Skin epidermis (tissue), 12 donors: Measurements from ENCODE around the gene PAX6.

Experiments used
- H3K27ac ChIP-seq, 21 experiments: fragments of 200-600 bp; sonication (generic) in 11 of 21; one replicate each; pipeline ENCODE4 v1.5.0; 2020; ENCODE audit warnings: mild to moderate bottlenecking in 3 of 21, inconsistent platforms in 2 of 21, moderate library complexity in 2 of 21
- H3K4me3 ChIP-seq, 7 experiments: fragments of 200-600 bp; sonication (generic) in 2 of 7; one replicate each; pipeline ENCODE4 v1.5.0; 2020; ENCODE audit warnings: inconsistent platforms in 2 of 7, mild to moderate bottlenecking in 2 of 7, moderate library complexity in 1 of 7

PAX6 gene

GRCh38 chr11:31822927-31823643 lies 12.0 kb upstream of the PAX6 start:
- Histone ChIP-seq H3K4me3 (no peak overlapping the region), H3K27ac (no peak overlapping the region)

- H3K27ac ChIP-seq, result no peak overlapping the region
- no peak overlapping the region for H3K4me3 ChIP-seq
These were observed 11.2 kb upstream of the PAX6 start for GRCh38 chr11:31822175-31822926.

GRCh38 chr11:31821766-31822165 lies 10.6 kb upstream of the PAX6 start:
- no peak overlapping the region for H3K4me3 ChIP-seq

GRCh38 chr11:31821235-31821764 lies 10.2 kb upstream of the PAX6 start:
- H3K4me3 ChIP-seq, result no peak overlapping the region
- H3K27ac ChIP-seq, result no peak overlapping the region

More at GRCh38 chr11:31821766-31822165, 10.6 kb upstream of the PAX6 start:
- H3K27ac ChIP-seq, result no peak overlapping the region

- H3K27ac ChIP-seq, result no peak overlapping the region
These were observed 9.3 kb upstream of the PAX6 start for GRCh38 chr11:31820438-31820818.

GRCh38 chr11:31819621-31820437 lies 8.7 kb upstream of the PAX6 start:
- Histone ChIP-seq H3K4me3 (no peak overlapping the region), H3K27ac (no peak overlapping the region)

More at GRCh38 chr11:31820438-31820818, 9.3 kb upstream of the PAX6 start:
- H3K4me3 ChIP-seq, result no peak overlapping the region

- H3K27ac ChIP-seq, result no peak overlapping the region
- H3K4me3 ChIP-seq, result no peak overlapping the region
These were observed 7.8 kb upstream of the PAX6 start for GRCh38 chr11:31818874-31819331.

GRCh38 chr11:31818425-31818755 lies 7.3 kb upstream of the PAX6 start:
- Histone ChIP-seq H3K27ac (no peak overlapping the region), H3K4me3 (no peak overlapping the region)

GRCh38 chr11:31817621-31818424 lies 6.7 kb upstream of the PAX6 start:
- Histone ChIP-seq H3K27ac (no peak overlapping the region), H3K4me3 (peak overlapping the region in 4 of 7 experiments; percentile 14 to 28 (median 20))

GRCh38 chr11:31817054-31817620 lies 6.0 kb upstream of the PAX6 start:
- no peak overlapping the region for H3K27ac ChIP-seq
- H3K4me3 ChIP-seq, result peak overlapping the region in 4 of 7 experiments; percentile 18 to 28 (median 22)

GRCh38 chr11:31816468-31817053 lies 5.4 kb upstream of the PAX6 start:
- Histone ChIP-seq H3K27ac (no peak overlapping the region), H3K4me3 (peak overlapping the region in 3 of 7 experiments; percentile 18 to 28 (median 21))

GRCh38 chr11:31815711-31816467 lies 4.8 kb upstream of the PAX6 start:
- H3K4me3 ChIP-seq, result peak overlapping the region in 3 of 7 experiments; percentile 18 to 28 (median 26)
- no peak overlapping the region for H3K27ac ChIP-seq

- H3K4me3 ChIP-seq, result peak overlapping the region in 1 of 7 experiments; percentile 18
- H3K27ac ChIP-seq, result no peak overlapping the region
These were observed 3.2 kb upstream of the PAX6 start for GRCh38 chr11:31814176-31814868.

GRCh38 chr11:31813391-31814175 lies 2.5 kb upstream of the PAX6 start:
- no peak overlapping the region for H3K27ac ChIP-seq

GRCh38 chr11:31812383-31813381 lies 1.6 kb upstream of the PAX6 start:
- Histone ChIP-seq H3K4me3 (peak overlapping the region; percentile 14 to 40 (median 20)), H3K27ac (no peak overlapping the region)

More at GRCh38 chr11:31813391-31814175, 2.5 kb upstream of the PAX6 start:
- peak overlapping the region in 6 of 7 experiments; percentile 14 to 40 (median 22) for H3K4me3 ChIP-seq
